Transverse colon (tissue), 4 donors: ENCODE measurements around the gene STK10.

ENCODE experiments used
- EP300 ChIP-seq: sonication (generic); formaldehyde crosslinking; IDR thresholded peaks from one replicate; pipeline ENCODE4 v1.6.1; 2017; ENCODE audit warnings: antibody characterized with exemption, low read depth
- POLR2A ChIP-seq: fragments of 450-650 bp; IDR thresholded peaks from one replicate; pipeline ENCODE4 v1.6.1; 2016; ENCODE audit warnings: antibody characterized with exemption, mild to moderate bottlenecking, moderate library complexity
- POLR2AphosphoS5 ChIP-seq, 3 donors: sonication (generic); formaldehyde crosslinking; IDR thresholded peaks; one replicate each; pipeline ENCODE4 v1.6.1; 2016; ENCODE audit warnings: antibody characterized with exemption in 3 of 3
- TF ChIP-seq, protein P1 (sequence below), 5 experiments: fragments of 200-600 bp in 3 of 5; fragments of 450-650 bp in 2 of 5; sonication (generic) in 3 of 5; IDR thresholded peaks; 1 replicate in 2 of 5; 2 replicates in 3 of 5; pipeline ENCODE4 v1.5.1; 2016 to 2017; ENCODE audit warnings: antibody characterized with exemption in 5 of 5, inconsistent platforms in 3 of 5, mild to moderate bottlenecking in 2 of 5, moderate library complexity in 1 of 5

DNA sequence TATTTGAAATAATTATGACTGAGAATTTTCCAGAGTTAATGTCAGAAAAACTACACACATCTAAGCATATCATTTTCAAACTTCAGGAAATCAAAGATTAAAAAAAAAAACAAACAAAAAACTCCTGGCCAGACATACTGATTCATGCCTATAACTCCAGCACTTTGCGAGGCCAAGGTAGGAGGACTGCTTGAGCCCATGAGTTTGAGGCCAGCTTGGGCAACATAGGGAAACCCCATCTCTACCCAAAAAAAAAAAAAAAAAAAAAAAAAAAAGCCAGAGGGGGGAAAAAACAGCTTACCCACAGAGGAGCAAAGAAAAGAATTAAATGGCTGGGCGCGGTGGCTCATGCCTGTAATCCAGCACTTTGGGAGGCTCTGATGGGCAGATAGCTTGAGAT, 28.3 kb upstream of the STK10 start:
- TF ChIP-seq, protein P1, sequence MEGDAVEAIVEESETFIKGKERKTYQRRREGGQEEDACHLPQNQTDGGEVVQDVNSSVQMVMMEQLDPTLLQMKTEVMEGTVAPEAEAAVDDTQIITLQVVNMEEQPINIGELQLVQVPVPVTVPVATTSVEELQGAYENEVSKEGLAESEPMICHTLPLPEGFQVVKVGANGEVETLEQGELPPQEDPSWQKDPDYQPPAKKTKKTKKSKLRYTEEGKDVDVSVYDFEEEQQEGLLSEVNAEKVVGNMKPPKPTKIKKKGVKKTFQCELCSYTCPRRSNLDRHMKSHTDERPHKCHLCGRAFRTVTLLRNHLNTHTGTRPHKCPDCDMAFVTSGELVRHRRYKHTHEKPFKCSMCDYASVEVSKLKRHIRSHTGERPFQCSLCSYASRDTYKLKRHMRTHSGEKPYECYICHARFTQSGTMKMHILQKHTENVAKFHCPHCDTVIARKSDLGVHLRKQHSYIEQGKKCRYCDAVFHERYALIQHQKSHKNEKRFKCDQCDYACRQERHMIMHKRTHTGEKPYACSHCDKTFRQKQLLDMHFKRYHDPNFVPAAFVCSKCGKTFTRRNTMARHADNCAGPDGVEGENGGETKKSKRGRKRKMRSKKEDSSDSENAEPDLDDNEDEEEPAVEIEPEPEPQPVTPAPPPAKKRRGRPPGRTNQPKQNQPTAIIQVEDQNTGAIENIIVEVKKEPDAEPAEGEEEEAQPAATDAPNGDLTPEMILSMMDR (IDR thresholded peaks at IDR 0.05): no peak
- TF ChIP-seq POLR2A (no peak), POLR2AphosphoS5 (IDR thresholded peaks at IDR 0.05) (no peak), EP300 (no peak)
